ENCODE results near the gene CD83.

CD83 gene

GRCh38 chr6:14174226-14174625 is 56.7 kb downstream of the CD83 start:
- Histone ChIP-seq H3K9ac (ENCODE audit: low read length) (no peak overlapping the region), H3K36me3 (ENCODE audit: control insufficient read depth, insufficient read depth, low read length) (no peaks in the 10 kb centered on the region), H3K4me3 (ENCODE audit: low read length) (no peak overlapping the region), H3K27ac (ENCODE audit: low read depth, low read length) (no peak overlapping the region), H3K4me1 (ENCODE audit: control insufficient read depth, insufficient read depth, low read length) (no peaks in the 10 kb centered on the region), H3K27me3 (ENCODE audit: control insufficient read depth, insufficient read depth, low read length) (no peaks in the 10 kb centered on the region)

- Histone ChIP-seq H3K4me3 (ENCODE audit: low read length) (no peak overlapping the region), H3K9ac (ENCODE audit: low read length) (no peak overlapping the region), H3K4me1 (ENCODE audit: control insufficient read depth, insufficient read depth, low read length) (no peaks in the 10 kb centered on the region), H3K27me3 (ENCODE audit: control insufficient read depth, insufficient read depth, low read length) (no peaks in the 10 kb centered on the region), H3K36me3 (ENCODE audit: control insufficient read depth, insufficient read depth, low read length) (no peaks in the 10 kb centered on the region), H3K27ac (ENCODE audit: low read depth, low read length) (no peak overlapping the region)
Observed at GRCh38 chr6:14174996-14175395, 57.4 kb downstream of the CD83 start.

GRCh38 chr6:14176429-14176828 is 58.9 kb downstream of the CD83 start:
- H3K36me3 ChIP-seq (ENCODE audit: control insufficient read depth, insufficient read depth, low read length), result no peaks in the 10 kb centered on the region
- H3K4me1 ChIP-seq (ENCODE audit: control insufficient read depth, insufficient read depth, low read length), result no peaks in the 10 kb centered on the region
- no peak overlapping the region for H3K4me3 ChIP-seq (ENCODE audit: low read length)
- no peak overlapping the region for H3K9ac ChIP-seq (ENCODE audit: low read length)
- H3K27ac ChIP-seq (ENCODE audit: low read depth, low read length), result no peak overlapping the region
- no peaks in the 10 kb centered on the region for H3K27me3 ChIP-seq (ENCODE audit: control insufficient read depth, insufficient read depth, low read length)

GRCh38 chr6:14177413-14178082 is 60.0 kb downstream of the CD83 start:
- Histone ChIP-seq H3K4me3 (ENCODE audit: low read length) (no peak overlapping the region), H3K27me3 (ENCODE audit: control insufficient read depth, insufficient read depth, low read length) (no peaks in the 10 kb centered on the region), H3K36me3 (ENCODE audit: control insufficient read depth, insufficient read depth, low read length) (no peaks in the 10 kb centered on the region), H3K4me1 (ENCODE audit: control insufficient read depth, insufficient read depth, low read length) (no peaks in the 10 kb centered on the region), H3K27ac (ENCODE audit: low read depth, low read length) (no peak overlapping the region), H3K9ac (ENCODE audit: low read length) (no peak overlapping the region)

GRCh38 chr6:14178083-14178445 is 60.5 kb downstream of the CD83 start:
- H3K4me3 ChIP-seq (ENCODE audit: low read length), result no peak overlapping the region
- H3K4me1 ChIP-seq (ENCODE audit: control insufficient read depth, insufficient read depth, low read length), result no peaks in the 10 kb centered on the region
- no peak overlapping the region for H3K9ac ChIP-seq (ENCODE audit: low read length)
- no peaks in the 10 kb centered on the region for H3K36me3 ChIP-seq (ENCODE audit: control insufficient read depth, insufficient read depth, low read length)
- no peak overlapping the region for H3K27ac ChIP-seq (ENCODE audit: low read depth, low read length)
- no peaks in the 10 kb centered on the region for H3K27me3 ChIP-seq (ENCODE audit: control insufficient read depth, insufficient read depth, low read length)

GRCh38 chr6:14180609-14181008 is 63.0 kb downstream of the CD83 start:
- H3K9ac ChIP-seq (ENCODE audit: low read length), result no peak overlapping the region
- no peak overlapping the region for H3K27ac ChIP-seq (ENCODE audit: low read depth, low read length)
- no peaks in the 10 kb centered on the region for H3K4me1 ChIP-seq (ENCODE audit: control insufficient read depth, insufficient read depth, low read length)
- H3K4me3 ChIP-seq (ENCODE audit: low read length), result no peak overlapping the region
- no peaks in the 10 kb centered on the region for H3K36me3 ChIP-seq (ENCODE audit: control insufficient read depth, insufficient read depth, low read length)
- H3K27me3 ChIP-seq (ENCODE audit: control insufficient read depth, insufficient read depth, low read length), result no peaks in the 10 kb centered on the region

GRCh38 chr6:14182916-14183315 is 65.3 kb downstream of the CD83 start:
- Histone ChIP-seq H3K9ac (ENCODE audit: low read length) (no peak overlapping the region), H3K27me3 (ENCODE audit: control insufficient read depth, insufficient read depth, low read length) (no peaks in the 10 kb centered on the region), H3K4me1 (ENCODE audit: control insufficient read depth, insufficient read depth, low read length) (no peaks in the 10 kb centered on the region), H3K27ac (ENCODE audit: low read depth, low read length) (no peak overlapping the region), H3K4me3 (ENCODE audit: low read length) (no peak overlapping the region), H3K36me3 (ENCODE audit: control insufficient read depth, insufficient read depth, low read length) (no peaks in the 10 kb centered on the region)
